GM12874 (cell line): ENCODE data around the gene FHAD1.

Experiments used
- TF ChIP-seq, protein P1 (sequence below): IDR thresholded peaks from 2 replicates; pipeline ENCODE4 v1.5.1; 2011; ENCODE audit warnings: low read depth, mild to moderate bottlenecking, control low read depth, low read length, moderate library complexity; ENCODE audit not compliant: insufficient read depth

Gene FHAD1

GRCh38 chr1:15242766-15243165 is 4.3 kb upstream of the FHAD1 start:
- TF ChIP-seq, protein P1, sequence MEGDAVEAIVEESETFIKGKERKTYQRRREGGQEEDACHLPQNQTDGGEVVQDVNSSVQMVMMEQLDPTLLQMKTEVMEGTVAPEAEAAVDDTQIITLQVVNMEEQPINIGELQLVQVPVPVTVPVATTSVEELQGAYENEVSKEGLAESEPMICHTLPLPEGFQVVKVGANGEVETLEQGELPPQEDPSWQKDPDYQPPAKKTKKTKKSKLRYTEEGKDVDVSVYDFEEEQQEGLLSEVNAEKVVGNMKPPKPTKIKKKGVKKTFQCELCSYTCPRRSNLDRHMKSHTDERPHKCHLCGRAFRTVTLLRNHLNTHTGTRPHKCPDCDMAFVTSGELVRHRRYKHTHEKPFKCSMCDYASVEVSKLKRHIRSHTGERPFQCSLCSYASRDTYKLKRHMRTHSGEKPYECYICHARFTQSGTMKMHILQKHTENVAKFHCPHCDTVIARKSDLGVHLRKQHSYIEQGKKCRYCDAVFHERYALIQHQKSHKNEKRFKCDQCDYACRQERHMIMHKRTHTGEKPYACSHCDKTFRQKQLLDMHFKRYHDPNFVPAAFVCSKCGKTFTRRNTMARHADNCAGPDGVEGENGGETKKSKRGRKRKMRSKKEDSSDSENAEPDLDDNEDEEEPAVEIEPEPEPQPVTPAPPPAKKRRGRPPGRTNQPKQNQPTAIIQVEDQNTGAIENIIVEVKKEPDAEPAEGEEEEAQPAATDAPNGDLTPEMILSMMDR: no peak

DNA sequence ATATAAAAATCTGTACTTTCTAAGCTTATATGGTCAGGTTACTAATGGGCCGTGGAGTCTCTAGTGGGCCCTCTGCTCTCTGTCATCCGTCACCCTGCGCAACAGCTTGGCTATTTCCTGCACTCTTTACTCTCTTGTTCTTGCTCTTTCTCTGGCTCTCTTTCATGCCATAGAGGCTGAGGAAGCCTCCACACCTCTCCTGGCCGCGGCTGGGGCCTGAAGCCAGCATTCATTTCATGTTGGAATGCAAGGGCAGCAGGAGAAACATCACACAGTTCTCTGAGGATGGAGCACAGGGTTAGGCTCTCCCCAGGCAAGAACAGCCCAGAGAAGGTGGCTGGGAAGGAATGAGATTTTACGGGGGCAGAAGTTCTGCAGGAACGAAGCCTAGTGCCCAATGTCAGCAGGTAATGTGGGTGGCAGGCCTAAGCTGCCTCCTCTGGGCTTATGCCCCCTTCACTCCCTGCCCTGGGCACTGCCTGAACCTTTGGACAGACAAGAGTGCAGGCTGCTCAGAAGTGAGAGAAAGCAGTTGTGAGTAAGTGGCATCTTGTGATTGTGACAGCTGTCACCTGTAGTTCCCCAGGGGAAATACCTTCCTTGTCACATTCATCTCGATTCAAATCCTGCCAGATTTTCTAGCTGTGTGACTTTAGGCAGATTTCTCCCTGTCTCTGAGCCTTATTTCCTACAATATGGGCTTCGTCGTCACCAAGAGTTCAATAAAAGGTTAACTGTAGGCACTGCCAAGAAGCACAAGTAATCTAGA is 3.6 kb upstream of the FHAD1 start:
- TF ChIP-seq, protein P1: no peak

- TF ChIP-seq, protein P1: no peak
These were observed 2.2 kb upstream of the FHAD1 start for GRCh38 chr1:15244813-15245212.

DNA sequence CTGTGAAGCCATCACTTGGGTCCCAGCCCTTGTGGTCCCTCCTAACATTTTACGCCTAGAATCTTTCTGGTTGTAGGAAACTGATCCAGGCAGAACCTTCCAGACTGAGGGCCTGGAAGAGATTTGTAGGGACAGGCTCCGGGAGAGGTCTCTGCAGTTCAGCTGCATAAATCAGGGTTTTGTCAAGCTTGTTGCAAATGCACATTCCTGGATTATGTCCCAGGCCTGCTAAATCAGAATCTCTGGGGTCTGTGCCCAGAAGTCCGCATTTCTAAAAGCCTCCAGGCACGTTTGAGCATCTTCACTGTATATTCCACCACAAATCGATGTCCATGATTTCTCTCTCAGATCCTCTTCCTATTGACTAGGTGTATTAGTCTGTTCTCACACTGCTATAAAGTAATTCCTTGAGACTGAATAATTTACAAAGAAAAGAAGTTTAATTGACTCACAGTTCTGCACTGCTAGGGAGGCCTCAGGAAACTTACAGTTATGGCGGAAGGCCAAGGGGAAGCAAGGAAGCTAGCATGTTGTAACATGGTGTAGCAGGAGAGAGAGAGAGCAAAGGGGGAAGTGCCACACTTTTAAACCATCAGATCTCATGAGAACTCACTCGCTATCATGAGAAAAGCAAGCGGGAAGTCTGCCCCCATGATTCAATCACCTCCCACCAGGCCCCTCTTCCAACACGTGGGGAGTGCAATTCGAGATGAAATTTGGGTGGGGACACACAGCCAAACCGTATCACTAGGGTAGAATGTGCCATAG is 1.2 kb upstream of the FHAD1 start:
- TF ChIP-seq, protein P1: no peak

GRCh38 chr1:15248216-15248615 is 1.2 kb downstream of the FHAD1 start:
- TF ChIP-seq, protein P1: no peak

GRCh38 chr1:15249081-15249480 is 2.1 kb downstream of the FHAD1 start:
- TF ChIP-seq, protein P1: no peak

DNA sequence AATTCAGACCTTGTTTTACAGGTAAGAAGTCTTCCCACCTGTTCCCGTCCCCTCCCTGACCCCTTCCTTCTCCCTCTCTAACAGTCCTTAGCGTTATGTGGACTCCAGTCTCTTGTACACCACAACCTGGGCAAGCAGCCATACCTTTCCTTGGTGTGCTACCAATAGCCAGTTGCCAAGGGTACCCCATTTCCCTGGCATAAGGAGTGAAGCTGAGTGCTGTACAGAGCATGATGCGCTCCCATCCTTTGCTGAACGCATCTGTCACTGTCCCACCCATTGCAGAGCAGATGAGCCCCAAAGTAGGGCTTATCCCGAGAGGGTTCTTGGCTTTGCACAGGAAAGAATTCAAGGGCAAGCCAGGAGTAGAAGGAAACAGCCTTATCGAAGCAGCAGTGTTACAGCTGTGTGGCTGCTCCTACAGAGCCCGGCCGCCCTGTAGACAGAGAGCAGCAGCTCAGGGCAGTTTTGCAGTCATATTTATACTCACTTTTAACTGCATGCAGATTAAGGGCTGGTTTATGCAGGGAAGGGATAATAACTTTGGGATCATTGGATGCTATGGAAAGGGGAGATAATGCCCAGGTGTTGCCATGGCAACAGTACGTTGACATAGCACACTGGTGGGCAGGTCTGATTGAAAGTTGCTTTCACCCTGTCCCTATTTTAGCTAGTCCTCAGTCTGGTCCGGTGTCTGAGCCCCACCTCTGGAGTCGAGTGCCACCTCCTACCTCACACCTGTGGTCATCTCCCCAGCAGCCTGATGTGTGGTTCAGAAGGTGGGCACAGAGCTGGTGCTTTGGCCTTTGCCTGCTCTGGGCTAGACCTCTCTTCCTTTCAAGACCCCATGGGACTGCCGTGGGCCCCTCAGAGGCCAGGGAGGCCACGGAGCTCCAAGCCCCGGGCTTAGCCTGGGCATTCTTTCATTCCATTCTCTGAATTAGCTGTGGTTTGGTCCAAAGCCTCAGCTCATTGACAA is 5.1 kb downstream of the FHAD1 start:
- TF ChIP-seq, protein P1: no peak
